NCI-H146 (cell line): ENCODE measurements around the gene SH3BGR.

Experiments used
- DNase-seq: peaks from one replicate; lab custom pipeline; 2025; lab: John Stamatoyannopoulos, UW

Gene SH3BGR

GRCh38 chr21:39546522-39546921 is 94.8 kb downstream of the SH3BGR start:
- DNase-seq: no peak

DNA sequence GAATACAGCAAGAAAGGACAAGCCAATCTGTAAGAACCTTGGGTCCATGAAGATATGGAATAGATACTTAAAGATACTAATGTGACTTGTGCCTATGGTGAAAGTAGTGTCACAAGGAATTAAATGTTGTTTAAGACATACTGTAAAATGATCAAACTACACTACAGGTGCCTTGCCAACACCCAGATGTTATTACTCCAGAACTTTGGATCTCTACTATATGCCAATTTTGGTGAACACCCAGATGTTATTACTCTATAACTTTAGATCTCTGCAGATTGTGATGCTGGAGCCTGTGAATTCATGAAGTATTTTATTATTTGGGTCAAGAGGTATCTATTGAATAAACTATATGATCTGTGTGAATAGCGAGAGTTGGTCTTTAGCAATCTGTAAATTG is 101.1 kb downstream of the SH3BGR start:
- no peak for DNase-seq

DNA sequence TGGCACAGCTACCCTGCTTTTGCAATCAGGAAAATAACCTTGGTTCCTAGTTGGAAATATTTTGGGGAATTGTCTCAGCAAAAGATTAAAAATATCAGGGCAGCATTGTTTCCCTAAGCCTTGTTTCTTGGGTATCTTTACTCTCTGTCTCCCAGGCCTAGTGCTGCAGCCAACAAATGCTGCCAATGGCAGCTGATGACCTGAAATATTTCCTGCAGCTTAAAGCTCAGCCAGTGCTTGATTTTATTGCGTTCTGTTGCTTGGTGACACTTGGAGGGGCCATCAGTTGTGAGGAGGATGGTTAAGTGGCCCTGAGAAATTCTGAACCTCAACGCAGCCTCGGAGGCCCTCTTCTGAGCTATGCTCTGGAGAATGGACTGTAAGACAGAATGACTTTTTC is 101.6 kb downstream of the SH3BGR start:
- no peak for DNase-seq

DNA sequence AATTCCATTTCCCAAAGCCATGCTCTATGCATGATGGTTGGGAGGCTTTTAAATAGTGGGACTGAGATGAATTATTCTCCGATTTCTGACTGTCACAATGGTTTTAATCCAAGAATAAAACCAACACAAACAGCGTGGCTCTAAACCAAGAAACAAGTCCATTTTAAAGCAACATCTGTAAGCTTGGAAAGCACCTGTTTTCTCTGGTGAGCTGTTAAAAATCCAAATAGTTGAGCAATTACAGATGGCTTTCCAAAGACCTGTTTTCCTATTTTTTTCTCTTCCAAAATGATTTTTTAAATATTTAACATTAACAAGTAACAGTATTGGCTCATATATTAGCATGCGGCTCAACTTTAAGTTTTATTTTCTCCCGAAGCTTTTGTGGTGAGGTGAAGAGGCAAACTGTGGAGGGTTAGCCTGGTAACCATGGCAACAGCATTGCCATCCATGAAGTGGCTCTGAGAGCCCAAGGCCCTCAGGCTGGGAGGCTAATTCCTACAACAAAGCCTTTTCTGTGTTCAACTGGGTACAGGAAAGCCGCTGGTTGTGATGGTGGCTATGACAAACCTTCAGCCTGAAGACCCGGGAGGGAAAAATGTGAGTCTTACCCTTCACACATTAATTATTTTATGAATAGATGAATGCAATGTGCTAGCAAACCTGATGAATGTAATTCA is 104.3 kb downstream of the SH3BGR start:
- peak; percentile 42 for DNase-seq

GRCh38 chr21:39559511-39559910 is 107.7 kb downstream of the SH3BGR start:
- no peak for DNase-seq

DNA sequence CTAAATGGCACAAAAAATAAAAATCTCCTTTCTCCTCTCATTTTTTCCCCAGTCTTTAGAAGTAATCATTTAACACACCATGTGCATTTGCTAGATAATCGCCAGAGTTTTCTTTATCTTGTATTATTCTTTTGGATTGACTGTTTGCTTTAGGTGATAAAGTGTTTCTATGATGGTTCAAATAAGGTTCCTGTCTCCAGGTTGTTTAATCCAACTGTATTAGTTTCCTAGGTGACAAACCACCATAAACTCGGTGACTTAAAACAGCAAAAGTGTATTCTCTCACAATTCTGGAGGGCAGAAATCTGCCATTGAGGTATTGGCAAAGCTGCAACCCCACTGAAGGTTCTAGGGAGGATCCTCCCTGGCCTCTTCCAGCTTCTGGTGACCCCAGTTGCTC is 109.4 kb downstream of the SH3BGR start:
- DNase-seq: no peak

GRCh38 chr21:39562791-39563770 is 111.3 kb downstream of the SH3BGR start:
- DNase-seq: peak; percentile 43

DNA sequence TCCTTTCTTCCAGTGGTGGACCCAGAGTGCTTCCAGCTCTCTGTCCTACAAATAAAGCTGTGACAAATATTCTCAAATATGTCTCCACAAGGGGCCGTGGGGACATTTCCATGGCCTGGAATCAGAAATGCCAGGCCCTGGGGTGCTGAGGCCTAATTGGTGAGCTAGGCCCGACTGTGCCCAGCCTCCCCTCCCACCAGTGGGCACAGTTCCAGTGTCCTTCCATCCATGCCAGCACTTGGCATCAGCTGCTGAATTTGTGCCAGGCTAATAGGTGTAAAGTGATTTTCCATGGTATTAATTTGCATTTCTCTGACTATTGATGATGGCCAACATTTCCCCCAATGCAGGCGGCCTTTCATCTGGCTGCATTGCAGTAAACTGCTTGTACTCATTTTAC is 112.4 kb downstream of the SH3BGR start:
- no peak for DNase-seq
